ENCODE data around the gene PNKD.

Gene PNKD

GRCh38 chr2:218275371-218276072, 5.2 kb downstream of the PNKD start:
- H3K27me3 Mint-ChIP-seq = no peaks in the 10 kb centered on the region
- no peak overlapping the region for H3K27ac Mint-ChIP-seq
- peaks cover 29% of the 10 kb centered on the region for H3K4me1 Mint-ChIP-seq (ENCODE audit: low read depth)
- H3K9me3 Mint-ChIP-seq = no peaks in the 10 kb centered on the region
- no peak overlapping the region for H3K4me3 Mint-ChIP-seq
- H3K36me3 Mint-ChIP-seq (ENCODE audit: low read depth) = peaks cover 36% of the 10 kb centered on the region

GRCh38 chr2:218276986-218277755, 6.9 kb downstream of the PNKD start:
- peaks cover 41% of the 10 kb centered on the region for H3K36me3 Mint-ChIP-seq (ENCODE audit: low read depth)
- H3K4me3 Mint-ChIP-seq = no peak overlapping the region
- peak overlapping the region; percentile 26 for H3K27ac Mint-ChIP-seq
- no peaks in the 10 kb centered on the region for H3K27me3 Mint-ChIP-seq
- H3K4me1 Mint-ChIP-seq (ENCODE audit: low read depth) = peaks cover 14% of the 10 kb centered on the region
- H3K9me3 Mint-ChIP-seq = no peaks in the 10 kb centered on the region

GRCh38 chr2:218277921-218278320, 7.6 kb downstream of the PNKD start:
- Mint-ChIP-seq H3K27ac (no peak overlapping the region), H3K4me1 (ENCODE audit: low read depth) (peaks cover 13% of the 10 kb centered on the region)

GRCh38 chr2:218278531-218279360, 8.4 kb downstream of the PNKD start:
- H3K36me3 Mint-ChIP-seq (ENCODE audit: low read depth) = peaks cover 40% of the 10 kb centered on the region

More at GRCh38 chr2:218277921-218278320, 7.6 kb downstream of the PNKD start:
- Mint-ChIP-seq H3K27me3 (no peaks in the 10 kb centered on the region), H3K9me3 (no peaks in the 10 kb centered on the region), H3K4me3 (no peak overlapping the region), H3K36me3 (ENCODE audit: low read depth) (peaks cover 41% of the 10 kb centered on the region)

GRCh38 chr2:218280260-218280870, 10.0 kb downstream of the PNKD start:
- H3K27me3 Mint-ChIP-seq = no peaks in the 10 kb centered on the region
- H3K27ac Mint-ChIP-seq = no peak overlapping the region
- no peaks in the 10 kb centered on the region for H3K9me3 Mint-ChIP-seq
- H3K36me3 Mint-ChIP-seq (ENCODE audit: low read depth) = peaks cover 34% of the 10 kb centered on the region
- H3K4me3 Mint-ChIP-seq = no peak overlapping the region
- H3K4me1 Mint-ChIP-seq (ENCODE audit: low read depth) = peaks cover 28% of the 10 kb centered on the region

More at GRCh38 chr2:218278531-218279360, 8.4 kb downstream of the PNKD start:
- H3K9me3 Mint-ChIP-seq = no peaks in the 10 kb centered on the region
- H3K27ac Mint-ChIP-seq = no peak overlapping the region
- H3K27me3 Mint-ChIP-seq = no peaks in the 10 kb centered on the region
- no peak overlapping the region for H3K4me3 Mint-ChIP-seq
- peaks cover 15% of the 10 kb centered on the region for H3K4me1 Mint-ChIP-seq (ENCODE audit: low read depth)

- peaks cover 39% of the 10 kb centered on the region for H3K4me1 Mint-ChIP-seq (ENCODE audit: low read depth)
- no peaks in the 10 kb centered on the region for H3K27me3 Mint-ChIP-seq
- H3K9me3 Mint-ChIP-seq = no peaks in the 10 kb centered on the region
- H3K27ac Mint-ChIP-seq = peak overlapping the region; percentile 84
- H3K36me3 Mint-ChIP-seq (ENCODE audit: low read depth) = peaks cover 32% of the 10 kb centered on the region
- H3K4me3 Mint-ChIP-seq = no peak overlapping the region
Observed at GRCh38 chr2:218281449-218281848, 11.1 kb downstream of the PNKD start.

GRCh38 chr2:218282173-218282991, 12.1 kb downstream of the PNKD start:
- Mint-ChIP-seq H3K27me3 (no peaks in the 10 kb centered on the region), H3K4me1 (ENCODE audit: low read depth) (peaks cover 48% of the 10 kb centered on the region), H3K36me3 (ENCODE audit: low read depth) (peaks cover 23% of the 10 kb centered on the region), H3K4me3 (no peak overlapping the region), H3K9me3 (no peaks in the 10 kb centered on the region), H3K27ac (peak overlapping the region; percentile 8)

- Mint-ChIP-seq H3K27ac (peak overlapping the region; percentile 99), H3K4me1 (ENCODE audit: low read depth) (peaks cover 67% of the 10 kb centered on the region), H3K9me3 (no peaks in the 10 kb centered on the region), H3K36me3 (ENCODE audit: low read depth) (peaks cover 24% of the 10 kb centered on the region), H3K4me3 (peak overlapping the region; percentile 85), H3K27me3 (no peaks in the 10 kb centered on the region)
Observed at GRCh38 chr2:218284106-218284811, 13.9 kb downstream of the PNKD start.

GRCh38 chr2:218285604-218286003, 15.3 kb downstream of the PNKD start:
- no peaks in the 10 kb centered on the region for H3K27me3 Mint-ChIP-seq
- peaks cover 80% of the 10 kb centered on the region for H3K4me1 Mint-ChIP-seq (ENCODE audit: low read depth)
- H3K36me3 Mint-ChIP-seq (ENCODE audit: low read depth) = peaks cover 14% of the 10 kb centered on the region
- peak overlapping the region; percentile 85 for H3K4me3 Mint-ChIP-seq
- no peaks in the 10 kb centered on the region for H3K9me3 Mint-ChIP-seq
- H3K27ac Mint-ChIP-seq = peak overlapping the region; percentile 99

- H3K4me3 Mint-ChIP-seq = peak overlapping the region; percentile 85
- peaks cover 9% of the 10 kb centered on the region for H3K36me3 Mint-ChIP-seq (ENCODE audit: low read depth)
- no peaks in the 10 kb centered on the region for H3K9me3 Mint-ChIP-seq
- H3K4me1 Mint-ChIP-seq (ENCODE audit: low read depth) = peaks cover 88% of the 10 kb centered on the region
- H3K27ac Mint-ChIP-seq = peak overlapping the region; percentile 99
- H3K27me3 Mint-ChIP-seq = no peaks in the 10 kb centered on the region
Observed at GRCh38 chr2:218286570-218287459, 16.5 kb downstream of the PNKD start.

- Mint-ChIP-seq H3K9me3 (no peaks in the 10 kb centered on the region), H3K4me1 (ENCODE audit: low read depth) (peaks cover 85% of the 10 kb centered on the region), H3K27ac (peak overlapping the region; percentile 89), H3K36me3 (ENCODE audit: low read depth) (peaks cover 9% of the 10 kb centered on the region), H3K27me3 (no peaks in the 10 kb centered on the region), H3K4me3 (peak overlapping the region; percentile 86)
Observed at GRCh38 chr2:218289639-218290315, 19.5 kb downstream of the PNKD start.

All from stimulated activated naive CD8-positive, alpha-beta T cell treated with anti-CD3 and anti-CD28 coated beads, Interleukin-15, Interleukin-2, amounts not matched to agents 100 ng/mL and 50 ng/mL, for 24 hours (primary cell).